ENCODE data around the gene MAPK4.
"Not testable (repeated sequence)": the region's sequence is repeated elsewhere in the genome, so short reads cannot be mapped to it uniquely, and the experiment has no call there.

The MAPK4 gene

DNA sequence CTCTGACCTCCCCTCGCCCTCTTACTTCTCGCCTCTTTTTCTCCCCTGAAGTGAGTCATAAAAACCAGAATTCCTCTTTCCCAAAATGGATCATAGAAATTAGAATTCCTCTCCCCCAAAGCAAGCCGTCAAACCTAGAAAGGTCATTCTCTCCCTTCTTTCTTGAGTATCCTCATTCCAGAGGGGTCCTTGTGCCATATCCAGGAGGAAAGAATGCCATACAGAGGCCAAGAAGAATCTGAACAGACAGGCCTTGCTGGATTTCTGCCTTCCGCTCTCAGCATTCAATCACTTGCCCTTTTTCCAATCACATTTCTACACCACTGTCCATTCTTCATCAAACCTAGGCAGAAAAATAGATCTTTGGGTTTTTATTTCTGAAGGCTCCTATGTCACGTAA is 31.1 kb upstream of the MAPK4 start:
- Histone ChIP-seq H3K4me3 (ENCODE audit: low read depth, low read length) (no peak overlapping the region), H3K27ac (ENCODE audit: extremely low read depth, low read depth, low read length) (no peak overlapping the region), H3K9me3 (ENCODE audit: control insufficient read depth, insufficient read depth, low read depth, low read length) (no peaks in the 10 kb centered on the region; the same call in 1 of the 2 replicates), H3K4me1 (ENCODE audit: control insufficient read depth, insufficient read depth, low read length) (no peaks in the 10 kb centered on the region), H3K36me3 (ENCODE audit: control insufficient read depth in 2 of 2, insufficient read depth in 1 of 2, low read length in 2 of 2) (no peaks in the 10 kb centered on the region)
- no peak for TF ChIP-seq ZNF777 (tag by site-specific recombination; IDR thresholded peaks at IDR 0.05; ENCODE audit: borderline replicate concordance)
- no peak for TF ChIP-seq ZNF677 (tag by site-specific recombination; IDR thresholded peaks at IDR 0.05)
- no peak for TF ChIP-seq ZBTB17 (tag by site-specific recombination; IDR thresholded peaks at IDR 0.05)
- TF ChIP-seq ZNF791 (tag by site-specific recombination; IDR thresholded peaks at IDR 0.05), result no peak
- no peak for TF ChIP-seq ZNF24 (tag by site-specific recombination; IDR thresholded peaks at IDR 0.05)
- TF ChIP-seq, protein P1, sequence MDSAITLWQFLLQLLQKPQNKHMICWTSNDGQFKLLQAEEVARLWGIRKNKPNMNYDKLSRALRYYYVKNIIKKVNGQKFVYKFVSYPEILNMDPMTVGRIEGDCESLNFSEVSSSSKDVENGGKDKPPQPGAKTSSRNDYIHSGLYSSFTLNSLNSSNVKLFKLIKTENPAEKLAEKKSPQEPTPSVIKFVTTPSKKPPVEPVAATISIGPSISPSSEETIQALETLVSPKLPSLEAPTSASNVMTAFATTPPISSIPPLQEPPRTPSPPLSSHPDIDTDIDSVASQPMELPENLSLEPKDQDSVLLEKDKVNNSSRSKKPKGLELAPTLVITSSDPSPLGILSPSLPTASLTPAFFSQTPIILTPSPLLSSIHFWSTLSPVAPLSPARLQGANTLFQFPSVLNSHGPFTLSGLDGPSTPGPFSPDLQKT (IDR thresholded peaks at IDR 0.05; ENCODE audit: borderline replicate concordance, low read depth, low read length), result no peak
- no peak for TF ChIP-seq MZF1 (tag by site-specific recombination; IDR thresholded peaks at IDR 0.05; ENCODE audit: borderline replicate concordance)
- no peak for TF ChIP-seq ZFP37 (tag by site-specific recombination; IDR thresholded peaks at IDR 0.05)
- TF ChIP-seq HOXC10 (CRISPR knock-in tag; IDR thresholded peaks at IDR 0.05), result no peak
- TF ChIP-seq ZNF521 (tag by site-specific recombination; IDR thresholded peaks at IDR 0.05), result no peak
- TF ChIP-seq, protein P2, sequence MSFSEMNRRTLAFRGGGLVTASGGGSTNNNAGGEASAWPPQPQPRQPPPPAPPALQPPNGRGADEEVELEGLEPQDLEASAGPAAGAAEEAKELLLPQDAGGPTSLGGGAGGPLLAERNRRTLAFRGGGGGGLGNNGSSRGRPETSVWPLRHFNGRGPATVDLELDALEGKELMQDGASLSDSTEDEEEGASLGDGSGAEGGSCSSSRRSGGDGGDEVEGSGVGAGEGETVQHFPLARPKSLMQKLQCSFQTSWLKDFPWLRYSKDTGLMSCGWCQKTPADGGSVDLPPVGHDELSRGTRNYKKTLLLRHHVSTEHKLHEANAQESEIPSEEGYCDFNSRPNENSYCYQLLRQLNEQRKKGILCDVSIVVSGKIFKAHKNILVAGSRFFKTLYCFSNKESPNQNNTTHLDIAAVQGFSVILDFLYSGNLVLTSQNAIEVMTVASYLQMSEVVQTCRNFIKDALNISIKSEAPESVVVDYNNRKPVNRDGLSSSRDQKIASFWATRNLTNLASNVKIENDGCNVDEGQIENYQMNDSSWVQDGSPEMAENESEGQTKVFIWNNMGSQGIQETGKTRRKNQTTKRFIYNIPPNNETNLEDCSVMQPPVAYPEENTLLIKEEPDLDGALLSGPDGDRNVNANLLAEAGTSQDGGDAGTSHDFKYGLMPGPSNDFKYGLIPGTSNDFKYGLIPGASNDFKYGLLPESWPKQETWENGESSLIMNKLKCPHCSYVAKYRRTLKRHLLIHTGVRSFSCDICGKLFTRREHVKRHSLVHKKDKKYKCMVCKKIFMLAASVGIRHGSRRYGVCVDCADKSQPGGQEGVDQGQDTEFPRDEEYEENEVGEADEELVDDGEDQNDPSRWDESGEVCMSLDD (tag by site-specific recombination; IDR thresholded peaks at IDR 0.05), result no peak
- TF ChIP-seq KLF16 (tag by site-specific recombination; IDR thresholded peaks at IDR 0.05), result no peak
- no peak for TF ChIP-seq ZNF510 (tag by site-specific recombination; IDR thresholded peaks at IDR 0.05; ENCODE audit: insufficient replicate concordance)
- no peak for TF ChIP-seq GLIS2 (tag by site-specific recombination; IDR thresholded peaks at IDR 0.05)
- TF ChIP-seq ZNF621 (tag by site-specific recombination; IDR thresholded peaks at IDR 0.05), result no peak
- TF ChIP-seq ZNF214 (tag by site-specific recombination; IDR thresholded peaks at IDR 0.05; ENCODE audit: borderline replicate concordance), result no peak
- TF ChIP-seq YY1 (tag by site-specific recombination; IDR thresholded peaks at IDR 0.05), result no peak
- TF ChIP-seq, protein P3, sequence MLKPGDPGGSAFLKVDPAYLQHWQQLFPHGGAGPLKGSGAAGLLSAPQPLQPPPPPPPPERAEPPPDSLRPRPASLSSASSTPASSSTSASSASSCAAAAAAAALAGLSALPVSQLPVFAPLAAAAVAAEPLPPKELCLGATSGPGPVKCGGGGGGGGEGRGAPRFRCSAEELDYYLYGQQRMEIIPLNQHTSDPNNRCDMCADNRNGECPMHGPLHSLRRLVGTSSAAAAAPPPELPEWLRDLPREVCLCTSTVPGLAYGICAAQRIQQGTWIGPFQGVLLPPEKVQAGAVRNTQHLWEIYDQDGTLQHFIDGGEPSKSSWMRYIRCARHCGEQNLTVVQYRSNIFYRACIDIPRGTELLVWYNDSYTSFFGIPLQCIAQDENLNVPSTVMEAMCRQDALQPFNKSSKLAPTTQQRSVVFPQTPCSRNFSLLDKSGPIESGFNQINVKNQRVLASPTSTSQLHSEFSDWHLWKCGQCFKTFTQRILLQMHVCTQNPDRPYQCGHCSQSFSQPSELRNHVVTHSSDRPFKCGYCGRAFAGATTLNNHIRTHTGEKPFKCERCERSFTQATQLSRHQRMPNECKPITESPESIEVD (tag by site-specific recombination; IDR thresholded peaks at IDR 0.05), result no peak
- CTCF ChIA-PET, result interaction anchor here (0.7 kb wide), 1 partner anchor 220 kb away, joined by 9 read pairs; no protein-coding TSS in a partner anchor
- POLR2A ChIA-PET, result no interaction called here

DNA sequence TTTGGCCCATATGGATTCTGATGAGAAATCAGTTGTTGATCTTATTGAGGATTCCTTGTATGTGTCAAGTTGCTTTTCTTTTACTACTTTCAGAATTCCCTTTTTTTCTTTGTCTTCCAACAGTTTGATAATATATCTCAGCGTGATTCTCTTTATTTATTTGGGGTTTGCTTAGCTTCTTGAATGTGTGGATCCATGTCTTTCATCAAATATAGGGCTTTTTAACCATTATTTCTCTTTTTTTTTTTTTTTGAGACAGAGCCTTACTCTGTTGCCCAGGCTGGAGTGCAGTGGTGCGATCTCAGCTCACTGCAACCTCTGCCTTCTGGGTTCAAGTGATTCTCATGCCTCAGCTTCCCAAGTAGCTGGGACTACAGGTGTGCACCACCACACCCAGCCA is 26.1 kb upstream of the MAPK4 start:
- not testable (repeated sequence) for H3K4me1 ChIP-seq (ENCODE audit: control insufficient read depth, insufficient read depth, low read length); H3K4me3 ChIP-seq (ENCODE audit: low read depth, low read length); H3K9me3 ChIP-seq (ENCODE audit: control insufficient read depth, insufficient read depth, low read depth, low read length); H3K27ac ChIP-seq (ENCODE audit: extremely low read depth, low read depth, low read length); H3K36me3 ChIP-seq (ENCODE audit: control insufficient read depth in 2 of 2, insufficient read depth in 1 of 2, low read length in 2 of 2)
- ChIA-PET POLR2A (interaction anchor here (0.7 kb wide), 1 partner anchor 10 kb away, joined by 3 read pairs; no protein-coding TSS in a partner anchor), CTCF (interaction anchor here (0.6 kb wide), 1 partner anchor 111 kb away, joined by 3 read pairs; no protein-coding TSS in a partner anchor)
- TF ChIP-seq ZNF558 (tag by site-specific recombination; IDR thresholded peaks at IDR 0.05), result peak; percentile 100

DNA sequence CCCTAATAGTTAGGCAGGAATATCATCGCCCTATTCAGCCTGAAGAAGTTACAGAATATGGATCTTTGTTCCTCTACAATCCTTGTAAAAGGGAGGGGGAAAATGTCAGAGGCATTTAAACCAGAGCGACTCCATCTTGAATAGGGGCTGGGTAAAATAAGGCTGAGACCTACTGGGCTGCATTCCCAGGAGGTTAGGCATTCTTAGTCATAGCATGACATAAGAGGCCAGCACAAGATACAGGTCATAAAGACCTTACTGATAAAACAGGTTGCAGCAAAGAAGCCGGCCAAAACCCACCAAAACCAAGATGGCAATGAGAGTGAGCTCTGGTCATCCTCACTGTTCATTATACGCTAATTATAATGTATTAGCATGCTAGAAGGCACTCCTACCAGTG is 15.4 kb upstream of the MAPK4 start:
- H3K36me3 ChIP-seq (ENCODE audit: control insufficient read depth in 2 of 2, insufficient read depth in 1 of 2, low read length in 2 of 2); H3K9me3 ChIP-seq (ENCODE audit: control insufficient read depth, insufficient read depth, low read depth, low read length); H3K4me1 ChIP-seq (ENCODE audit: control insufficient read depth, insufficient read depth, low read length); H3K4me3 ChIP-seq (ENCODE audit: low read depth, low read length); POLR2A ChIA-PET; CTCF ChIA-PET; H3K27ac ChIP-seq (ENCODE audit: extremely low read depth, low read depth, low read length): not testable (repeated sequence)

Data from HEK293 (cell line).